Mesendoderm (in vitro differentiated cells): ENCODE results near the gene SCLT1.
A peak's percentile ranks its signal among the peaks of the same experiment; 100 is the strongest.

ENCODE experiments used
- DNase-seq: peaks from one replicate; pipeline ENCODE4 v3.0.0; 2013
- H2AK5ac ChIP-seq: 2 replicates; pipeline ENCODE4 v1.6.1; 2013; ENCODE audit warnings: low read length, inconsistent platforms
- H2BK120ac ChIP-seq: 2 replicates; pipeline ENCODE4 v1.6.1; 2013; ENCODE audit warnings: low read depth, mild to moderate bottlenecking, low read length, moderate library complexity, mixed read lengths
- H2BK15ac ChIP-seq: replicated peaks from 2 replicates; pipeline ENCODE4 v1.6.1; 2013; ENCODE audit warnings: low read depth, mild to moderate bottlenecking, moderate library complexity
- H2BK5ac ChIP-seq: 2 replicates; pipeline ENCODE4 v1.6.1; 2013; ENCODE audit warnings: low read length, inconsistent platforms
- H3K18ac ChIP-seq: 2 replicates; pipeline ENCODE4 v1.6.1; 2013; ENCODE audit warnings: mild to moderate bottlenecking, low read length, mixed read lengths
- H3K23ac ChIP-seq: one replicate; pipeline ENCODE4 v1.6.1; 2013; ENCODE audit warnings: low read length
- H3K27ac ChIP-seq: 2 replicates; pipeline ENCODE4 v1.5.1; 2013; ENCODE audit warnings: low read depth, mild to moderate bottlenecking, inconsistent platforms, low read length, moderate library complexity
- H3K27me3 ChIP-seq: 2 replicates; pipeline ENCODE4 v1.6.1; 2013; ENCODE audit warnings: low read length, control low read depth, mild to moderate bottlenecking, inconsistent platforms; ENCODE audit not compliant: insufficient read depth, poor library complexity
- H3K36me3 ChIP-seq: 2 replicates; pipeline ENCODE4 v1.6.1; 2013; ENCODE audit warnings: low read length, inconsistent platforms; ENCODE audit not compliant: control insufficient read depth, insufficient read depth
- H3K4ac ChIP-seq: one replicate; pipeline ENCODE4 v1.6.1; 2013; ENCODE audit warnings: low read depth, mild to moderate bottlenecking, low read length, moderate library complexity
- H3K4me1 ChIP-seq: 2 replicates; pipeline ENCODE4 v1.6.1; 2013; ENCODE audit warnings: low read depth, low read length, inconsistent platforms; ENCODE audit not compliant: control insufficient read depth
- H3K4me2 ChIP-seq: 2 replicates; pipeline ENCODE4 v1.6.1; 2013; ENCODE audit warnings: low read length
- H3K4me3 ChIP-seq: 2 replicates; pipeline ENCODE4 v1.5.1; 2013; ENCODE audit warnings: mild to moderate bottlenecking, low read length
- H3K56ac ChIP-seq: one replicate; pipeline ENCODE4 v1.6.1; 2013; ENCODE audit warnings: low read length
- H3K79me1 ChIP-seq: 2 replicates; pipeline ENCODE4 v1.6.1; 2013; ENCODE audit warnings: low read length, inconsistent platforms
- H3K79me2 ChIP-seq: 2 replicates; pipeline ENCODE4 v1.6.1; 2013; ENCODE audit warnings: mild to moderate bottlenecking, low read length; ENCODE audit not compliant: control insufficient read depth, insufficient read depth
- H3K9ac ChIP-seq: 2 replicates; pipeline ENCODE4 v1.6.1; 2013; ENCODE audit warnings: low read length, inconsistent platforms
- H4K5ac ChIP-seq: one replicate; pipeline ENCODE4 v1.6.1; 2013; ENCODE audit warnings: low read length
- H4K8ac ChIP-seq: one replicate; pipeline ENCODE4 v1.6.1; 2013; ENCODE audit warnings: low read depth, mild to moderate bottlenecking, control low read depth, low read length, moderate library complexity
- WGBS: extraction: QIAGEN DNeasy Blood & Tissue Kit; methylation state at CpG from one replicate; pipeline ENCODE4 v1.1.7; 2013; ENCODE audit warnings: low lambda C conversion rate, missing lambda C conversion rate; ENCODE audit not compliant: insufficient coverage; ENCODE audit errors: extremely low coverage; 5-methylcytosine and 5-hydroxymethylcytosine counted together

SCLT1 gene

GRCh38 chr4:129043523-129043922 lies 49.8 kb downstream of the SCLT1 start:
- Histone ChIP-seq H4K8ac (no peak overlapping the region), H3K79me1 (no peaks in the 10 kb centered on the region), H3K18ac (no peak overlapping the region), H3K27me3 (no peaks in the 10 kb centered on the region), H2AK5ac (no peak overlapping the region), H3K79me2 (no peaks in the 10 kb centered on the region), H3K4me3 (no peak overlapping the region), H3K4me2 (no peak overlapping the region), H2BK15ac (no peak overlapping the region), H3K27ac (no peak overlapping the region), H3K36me3 (no peaks in the 10 kb centered on the region), H2BK5ac (no peak overlapping the region), H3K23ac (no peak overlapping the region), H3K4ac (no peak overlapping the region), H3K56ac (no peak overlapping the region), H2BK120ac (no peak overlapping the region), H4K5ac (no peak overlapping the region), H3K4me1 (no peaks in the 10 kb centered on the region), H3K9ac (no peak overlapping the region)
- DNase-seq: peak; percentile 19

DNA sequence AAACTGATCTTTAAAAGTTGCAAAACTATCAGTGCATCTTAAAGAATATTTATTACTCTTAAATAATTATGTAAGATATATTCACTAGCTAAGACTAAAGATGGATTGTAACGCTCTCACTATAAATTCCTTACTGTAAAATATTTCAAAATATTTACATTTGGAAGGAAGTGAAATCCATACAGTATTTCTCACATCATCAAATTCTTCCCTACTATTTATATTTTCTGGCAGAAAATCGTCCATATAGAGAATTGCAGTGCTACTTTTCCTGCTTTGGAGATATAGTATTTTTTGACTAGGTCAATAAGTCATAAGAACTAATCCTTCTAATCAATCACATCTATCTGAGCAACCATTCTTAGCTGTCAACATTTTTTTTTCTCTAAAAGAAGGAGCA lies 52.9 kb downstream of the SCLT1 start:
- H2AK5ac ChIP-seq: no peak overlapping the region
- no peak overlapping the region for H2BK15ac ChIP-seq
- H3K4me1 ChIP-seq: no peaks in the 10 kb centered on the region
- H3K27me3 ChIP-seq: no peaks in the 10 kb centered on the region
- no peak overlapping the region for H3K56ac ChIP-seq
- no peaks in the 10 kb centered on the region for H3K79me1 ChIP-seq
- no peak overlapping the region for H3K18ac ChIP-seq
- H3K4me3 ChIP-seq: no peak overlapping the region
- no peak for DNase-seq
- no peak overlapping the region for H3K23ac ChIP-seq
- no peak overlapping the region for H4K5ac ChIP-seq
- no peak overlapping the region for H3K9ac ChIP-seq
- H2BK5ac ChIP-seq: no peak overlapping the region
- H3K79me2 ChIP-seq: no peaks in the 10 kb centered on the region
- H3K4ac ChIP-seq: no peak overlapping the region
- WGBS: no CpG with 5 or more reads among the region's 2 CpGs
- no peaks in the 10 kb centered on the region for H3K36me3 ChIP-seq
- no peak overlapping the region for H3K27ac ChIP-seq
- H4K8ac ChIP-seq: no peak overlapping the region
- H2BK120ac ChIP-seq: no peak overlapping the region
- no peak overlapping the region for H3K4me2 ChIP-seq

- Histone ChIP-seq H2BK15ac (no peak overlapping the region), H3K4ac (no peak overlapping the region), H4K8ac (no peak overlapping the region), H2BK120ac (no peak overlapping the region), H3K27me3 (no peaks in the 10 kb centered on the region), H3K36me3 (no peaks in the 10 kb centered on the region), H3K4me3 (no peak overlapping the region), H3K79me2 (no peaks in the 10 kb centered on the region), H4K5ac (no peak overlapping the region), H2BK5ac (no peak overlapping the region), H3K56ac (no peak overlapping the region), H3K23ac (no peak overlapping the region), H3K27ac (no peak overlapping the region), H3K9ac (no peak overlapping the region), H3K79me1 (no peaks in the 10 kb centered on the region), H3K4me2 (no peak overlapping the region), H3K18ac (no peak overlapping the region), H2AK5ac (no peak overlapping the region), H3K4me1 (no peaks in the 10 kb centered on the region)
- no CpG with 5 or more reads among the region's 1 CpG for WGBS
- no peak for DNase-seq
Measured at GRCh38 chr4:129037093-129037492, 56.2 kb downstream of the SCLT1 start.

DNA sequence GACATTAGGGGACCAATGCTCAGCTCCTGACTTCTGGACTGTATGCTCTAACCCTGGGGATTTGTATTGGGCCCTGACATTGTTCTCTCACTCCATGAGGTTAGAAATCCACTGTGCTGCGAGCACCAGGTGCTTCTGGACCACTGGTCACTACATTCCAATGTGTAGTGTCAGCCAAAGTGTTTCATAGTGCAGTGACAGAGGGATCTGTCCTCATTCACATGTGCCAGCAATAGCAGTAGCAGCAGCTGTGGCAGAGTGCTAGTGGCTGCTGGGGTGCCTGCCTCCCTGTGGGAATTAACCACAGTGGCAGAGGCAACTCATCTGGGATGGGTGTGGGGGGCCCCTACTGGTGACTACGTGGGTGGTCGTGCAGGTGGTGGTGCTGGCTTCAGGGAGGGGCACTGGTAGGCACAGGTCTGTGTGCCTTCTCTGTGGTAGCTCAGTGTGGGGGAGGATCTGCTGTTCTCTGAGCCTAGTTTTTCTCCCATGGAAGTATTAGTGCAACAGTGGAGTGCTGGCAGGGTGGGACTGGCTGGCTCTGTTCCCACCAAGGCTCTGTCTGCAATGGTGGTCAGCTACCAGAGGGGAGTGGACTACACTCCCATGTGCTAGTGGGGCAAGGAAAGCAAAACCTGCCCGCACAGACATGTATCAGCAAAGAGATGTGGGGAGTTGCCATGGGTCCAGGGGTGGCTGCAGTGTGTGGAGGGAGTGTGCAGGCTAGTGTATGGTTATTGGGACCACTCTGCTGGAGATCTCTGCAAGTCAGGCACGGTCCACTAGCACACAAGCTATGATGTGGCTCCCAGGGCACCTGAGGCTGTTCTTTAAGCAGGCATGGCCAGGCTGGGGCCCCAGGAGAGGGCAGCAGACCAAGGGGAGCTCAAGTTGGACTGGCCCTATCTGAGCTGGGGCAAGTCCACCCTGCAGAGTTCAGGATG lies 78.5 kb downstream of the SCLT1 start:
- Histone ChIP-seq H3K18ac (no peak overlapping the region), H2BK5ac (no peak overlapping the region), H3K9ac (no peak overlapping the region), H4K8ac (no peak overlapping the region), H3K4me2 (no peak overlapping the region), H3K36me3 (no peaks in the 10 kb centered on the region), H3K56ac (no peak overlapping the region), H3K4me1 (no peaks in the 10 kb centered on the region), H3K4ac (no peak overlapping the region), H4K5ac (no peak overlapping the region), H3K23ac (no peak overlapping the region), H2BK120ac (no peak overlapping the region), H3K79me2 (no peaks in the 10 kb centered on the region), H3K4me3 (no peak overlapping the region), H2BK15ac (no peak overlapping the region), H3K79me1 (no peaks in the 10 kb centered on the region), H3K27ac (no peak overlapping the region), H3K27me3 (no peaks in the 10 kb centered on the region), H2AK5ac (no peak overlapping the region)
- no CpG with 5 or more reads among the region's 5 CpGs for WGBS
- DNase-seq: no peak

GRCh38 chr4:129008096-129008495 lies 85.2 kb downstream of the SCLT1 start:
- Histone ChIP-seq H3K23ac (no peak overlapping the region), H2AK5ac (no peak overlapping the region), H3K79me1 (no peaks in the 10 kb centered on the region), H3K56ac (no peak overlapping the region), H3K36me3 (no peaks in the 10 kb centered on the region), H3K18ac (no peak overlapping the region), H3K9ac (no peak overlapping the region), H3K4me3 (no peak overlapping the region), H3K79me2 (no peaks in the 10 kb centered on the region), H4K5ac (no peak overlapping the region), H3K27ac (no peak overlapping the region), H3K4me1 (no peaks in the 10 kb centered on the region), H3K27me3 (no peaks in the 10 kb centered on the region), H2BK120ac (no peak overlapping the region), H3K4ac (no peak overlapping the region), H4K8ac (no peak overlapping the region), H3K4me2 (no peak overlapping the region), H2BK5ac (no peak overlapping the region), H2BK15ac (no peak overlapping the region)
- no CpG with 5 or more reads among the region's 4 CpGs for WGBS
- DNase-seq: no peak

DNA sequence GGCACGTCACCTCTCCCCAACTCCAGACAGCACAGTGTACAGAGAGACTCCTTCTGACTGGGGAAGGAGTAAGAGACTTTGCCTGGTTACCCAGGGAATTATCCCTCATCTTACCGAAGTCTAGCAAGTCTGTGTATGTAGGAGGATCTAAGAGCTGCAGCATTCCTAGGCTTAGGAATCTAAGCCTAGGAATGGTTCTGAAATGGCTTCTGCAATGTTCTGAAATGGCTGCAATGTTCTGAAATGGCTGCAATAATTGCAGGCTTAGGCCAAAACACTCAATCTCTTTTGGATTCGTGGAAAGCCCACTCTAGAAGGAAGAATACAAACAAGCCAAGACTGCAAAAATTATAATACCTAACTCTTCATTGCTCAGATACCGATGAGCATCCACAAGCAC lies 106.4 kb downstream of the SCLT1 start:
- no peak overlapping the region for H2AK5ac ChIP-seq
- H4K8ac ChIP-seq: no peak overlapping the region
- H4K5ac ChIP-seq: no peak overlapping the region
- H3K4me1 ChIP-seq: no peaks in the 10 kb centered on the region
- no peak overlapping the region for H3K9ac ChIP-seq
- no peak overlapping the region for H3K27ac ChIP-seq
- H3K4me3 ChIP-seq: no peak overlapping the region
- no peak overlapping the region for H2BK15ac ChIP-seq
- H3K27me3 ChIP-seq: no peaks in the 10 kb centered on the region
- WGBS: no CpG with 5 or more reads among the region's 4 CpGs
- no peaks in the 10 kb centered on the region for H3K79me2 ChIP-seq
- DNase-seq: no peak
- H3K18ac ChIP-seq: no peak overlapping the region
- no peak overlapping the region for H3K4ac ChIP-seq
- no peak overlapping the region for H3K4me2 ChIP-seq
- H3K36me3 ChIP-seq: no peaks in the 10 kb centered on the region
- H3K56ac ChIP-seq: no peak overlapping the region
- no peak overlapping the region for H2BK120ac ChIP-seq
- H3K79me1 ChIP-seq: no peaks in the 10 kb centered on the region
- H2BK5ac ChIP-seq: no peak overlapping the region
- no peak overlapping the region for H3K23ac ChIP-seq
